T follicular helper cell (primary cell): ENCODE measurements around the gene MYL12B.
"Not testable (repeated sequence)": the region's sequence is repeated elsewhere in the genome, so short reads cannot be mapped to it uniquely, and the experiment has no call there.

Experiments used
- DNase-seq: peaks from one replicate; pipeline ENCODE4 v3.0.0-alpha.2; 2020; ENCODE audit warnings: low read depth
- total RNA-seq, 2 experiments: gene quantifications; one replicate each; lab custom pipeline; 2026; lab: John Stamatoyannopoulos, UW

MYL12B gene
- 299 to 411 reads per million in 2 experiments for total RNA-seq

DNA sequence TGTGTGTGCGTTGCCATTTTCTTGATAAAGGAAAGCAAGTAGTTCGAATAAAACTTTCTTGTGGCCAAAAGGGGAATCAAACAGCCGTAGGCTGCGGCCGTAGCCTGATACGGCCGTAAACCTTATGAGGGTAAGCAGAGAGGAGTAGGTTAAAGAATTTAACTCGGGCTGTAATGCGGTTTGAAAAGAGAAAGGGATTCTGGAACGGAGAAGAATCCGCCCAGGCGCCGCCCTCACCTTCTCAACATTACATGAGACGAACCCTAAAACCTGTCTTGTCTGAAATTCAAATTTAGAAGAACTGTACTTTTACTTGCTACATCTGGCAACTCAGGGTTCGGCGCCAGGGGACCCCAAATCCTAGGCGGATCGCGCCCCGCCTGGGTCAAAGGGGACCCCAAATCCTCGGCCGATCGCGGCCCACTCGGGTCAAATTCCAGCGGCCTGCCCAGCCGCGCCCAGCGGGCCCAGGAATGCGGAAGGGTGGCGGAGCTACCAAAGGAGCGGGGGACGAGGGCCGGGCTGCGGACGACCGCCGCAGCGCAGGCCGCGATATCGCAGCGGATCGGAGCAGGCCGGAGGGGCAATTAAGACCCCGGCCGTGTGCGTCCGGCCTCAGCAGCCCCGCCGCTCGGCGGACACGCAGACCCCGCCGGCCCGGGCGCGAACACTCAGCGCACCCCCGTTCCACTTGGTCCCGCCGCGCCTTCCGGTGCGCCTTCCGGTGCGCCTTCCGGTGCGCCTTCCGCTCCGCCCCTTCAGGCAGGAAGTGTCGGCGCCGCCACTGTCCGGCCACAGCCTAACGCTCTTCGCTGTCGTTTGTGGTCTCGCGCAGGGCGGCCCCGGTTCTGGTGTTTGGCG is at the start of gene MYL12B:
TSS of gene MYL12B (plus strand) at position 761 of the 861 bp plus-strand sequence. CDS start 10,766 bp downstream, outside the sequence.
- peak; percentile 67 for DNase-seq

DNA sequence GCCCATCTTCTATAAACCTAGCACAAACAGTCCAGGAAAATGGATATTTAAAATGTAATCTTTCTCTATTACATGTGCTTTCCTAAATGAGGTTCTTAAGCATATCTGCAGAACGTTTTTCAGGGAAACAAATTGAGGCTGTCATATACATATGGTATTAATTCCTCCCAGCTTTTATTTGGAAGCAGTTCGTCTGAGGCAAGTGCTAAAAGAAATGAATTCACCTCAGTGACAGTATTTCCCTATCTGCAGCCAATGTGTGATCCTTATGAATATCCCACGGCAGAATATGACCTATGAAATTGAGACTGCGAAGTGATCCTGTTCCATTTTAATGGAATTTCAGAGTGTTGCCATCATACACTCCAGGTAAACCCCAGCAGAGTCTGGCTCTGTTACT is 49.3 kb upstream of the MYL12B start:
- DNase-seq = no peak

DNA sequence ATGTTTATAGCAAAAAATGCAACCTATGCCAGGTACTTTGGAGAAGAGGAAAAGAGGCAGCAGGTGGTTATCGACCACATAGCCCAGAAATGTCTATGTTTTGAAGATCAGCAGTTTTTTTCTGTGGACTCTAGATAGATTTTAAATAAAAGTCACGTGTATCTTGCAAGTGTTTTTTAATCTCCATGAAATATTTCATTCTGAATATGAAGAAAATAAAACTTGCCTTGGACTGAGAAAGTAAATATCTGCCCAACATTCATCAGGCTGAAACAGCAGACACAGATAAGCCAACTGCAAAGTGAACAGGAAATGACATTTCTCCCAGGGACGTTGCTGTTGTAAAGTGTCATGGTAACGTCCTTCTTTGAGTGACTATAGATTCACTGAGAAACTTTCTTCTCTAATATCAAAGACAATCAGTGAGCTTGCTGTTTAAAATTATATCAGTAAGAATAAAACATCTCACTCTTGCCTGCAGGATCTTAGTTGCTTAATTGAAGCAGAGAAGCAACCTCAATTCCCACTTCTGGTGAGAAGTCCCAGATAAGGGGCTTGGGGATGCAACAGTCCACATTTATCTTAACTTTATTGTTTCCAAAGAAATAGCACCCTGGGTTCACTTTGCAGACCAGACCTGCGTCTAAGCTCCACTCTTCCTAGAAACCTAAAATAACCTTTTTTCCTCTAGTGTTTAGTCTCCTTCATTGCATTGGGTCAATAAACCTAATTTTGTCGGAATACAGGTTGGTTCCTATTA is 48.5 kb upstream of the MYL12B start:
- no peak for DNase-seq

DNA sequence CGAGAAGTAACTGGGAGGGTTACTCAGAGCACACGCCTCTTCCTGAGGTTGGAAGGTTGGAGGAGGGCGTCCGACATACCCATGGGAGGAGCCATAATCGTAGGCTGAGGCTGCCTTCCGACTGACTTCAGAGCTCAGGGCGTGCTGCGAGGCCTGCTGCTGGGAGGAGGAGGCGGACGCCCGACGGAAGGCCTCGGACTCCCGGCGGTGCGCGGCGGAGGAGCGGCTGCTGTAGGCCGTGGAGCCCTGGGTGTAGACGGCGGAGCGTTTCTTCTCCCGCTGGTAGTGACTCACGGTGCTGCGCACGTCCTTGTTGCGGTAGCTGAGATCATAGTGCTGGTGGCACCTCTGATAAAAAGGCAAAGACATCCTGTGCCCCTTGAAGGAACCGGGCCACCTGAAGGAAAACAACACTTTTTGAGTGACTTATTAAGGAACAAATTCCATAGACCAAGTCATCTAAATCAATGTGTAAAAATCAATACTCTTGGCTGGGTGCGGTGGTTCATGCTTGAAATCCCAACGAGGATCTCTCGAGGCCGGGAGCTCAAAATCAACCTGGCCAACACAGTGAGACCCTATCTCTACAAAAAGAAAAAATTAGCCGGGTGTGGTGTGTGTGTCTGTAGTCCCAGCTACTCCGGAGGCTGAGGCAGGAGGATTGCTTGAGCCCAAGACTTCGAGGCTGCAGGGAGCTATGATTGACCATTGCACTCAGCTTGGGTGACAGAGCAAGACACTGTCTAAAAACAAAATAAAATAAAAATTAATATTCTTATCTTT is 46.9 kb upstream of the MYL12B start:
- no peak for DNase-seq

DNA sequence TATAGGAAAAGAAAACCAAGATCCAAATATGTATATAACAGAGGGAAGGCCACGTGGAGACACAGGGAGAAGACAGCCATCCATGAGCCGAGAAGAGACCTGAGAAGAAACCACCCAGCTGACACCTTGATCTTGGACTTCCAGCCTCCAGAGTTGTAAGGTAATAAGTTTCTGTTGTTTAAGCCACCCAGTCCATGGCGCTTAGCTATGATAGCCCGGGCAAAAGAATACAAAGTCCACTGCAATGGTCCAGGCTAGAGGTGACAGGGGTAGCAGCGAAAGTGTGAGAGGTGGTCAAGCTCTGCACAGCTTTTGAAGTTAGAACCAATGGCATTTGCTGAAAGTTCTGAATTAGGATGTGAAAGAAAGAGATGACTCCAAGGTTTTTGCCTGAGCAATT is 44.9 kb upstream of the MYL12B start:
- DNase-seq = no peak

DNA sequence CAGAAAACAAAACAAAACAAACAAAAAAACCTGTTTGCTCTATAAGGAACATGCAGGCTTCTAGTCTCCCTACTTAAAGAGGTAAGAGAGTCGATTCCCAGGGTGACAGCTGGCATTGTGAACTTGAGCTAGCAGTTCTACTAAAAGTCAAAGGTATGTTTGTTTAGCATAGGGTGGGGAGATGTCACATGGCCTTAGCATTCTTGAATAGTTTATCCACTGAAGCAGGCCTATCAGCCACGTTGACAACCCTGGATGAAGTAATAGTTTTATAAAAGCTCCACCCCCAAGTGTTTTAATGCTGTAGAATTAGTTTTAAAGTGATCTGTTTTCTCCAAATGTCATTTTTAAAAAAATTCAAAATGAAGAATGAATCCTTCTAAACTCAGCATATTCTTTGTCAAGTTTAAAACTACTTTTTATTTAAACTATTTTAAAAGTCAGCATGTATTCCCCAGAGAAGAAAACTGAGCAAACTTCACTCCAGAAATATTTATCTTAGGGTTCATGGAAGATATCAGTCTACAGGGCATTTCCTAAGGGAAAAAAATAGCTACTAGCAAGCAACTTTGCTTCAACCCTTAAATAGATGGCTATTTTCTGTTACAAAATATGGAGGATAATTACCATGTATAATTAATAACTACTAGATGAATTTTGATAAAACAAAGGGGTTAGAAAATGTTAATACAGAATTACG is 43.8 kb upstream of the MYL12B start:
- no peak for DNase-seq

DNA sequence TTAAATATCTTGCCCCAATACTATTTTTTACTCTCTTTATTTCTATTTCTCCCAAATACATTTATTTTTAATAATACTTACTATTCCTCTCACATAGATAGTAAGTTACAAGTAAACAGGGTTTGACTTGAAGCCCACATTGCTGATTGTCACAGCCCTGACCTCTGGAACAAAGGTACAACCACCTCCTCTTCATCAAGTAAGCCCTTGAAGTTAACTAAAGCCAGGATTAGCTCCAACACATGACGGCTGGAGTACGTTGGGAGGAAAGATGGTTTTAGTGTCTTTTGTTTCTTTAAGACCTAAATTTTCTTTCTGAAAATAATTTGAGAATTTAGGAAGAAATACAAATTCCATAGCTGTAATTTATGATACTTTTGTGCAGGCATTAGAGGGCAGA is 43.1 kb upstream of the MYL12B start:
- no peak for DNase-seq

DNA sequence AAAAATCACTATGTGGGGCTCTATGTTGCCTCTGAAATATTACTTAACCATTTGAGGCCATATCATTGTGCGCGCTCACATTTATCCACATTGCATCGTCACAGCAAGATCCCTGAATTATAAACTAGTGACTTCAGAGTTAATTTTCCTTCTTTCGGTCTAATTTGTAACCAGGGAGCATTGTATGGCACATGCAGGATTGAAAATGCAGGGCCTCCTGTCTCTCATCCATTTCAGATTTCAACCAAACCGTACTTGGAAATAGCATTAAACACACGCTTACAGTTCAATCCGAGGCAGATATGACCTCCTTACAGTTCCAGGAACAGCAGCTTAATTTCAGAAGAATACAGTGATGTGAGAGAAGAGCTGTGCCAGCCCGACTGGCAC is 42.7 kb upstream of the MYL12B start:
- no peak for DNase-seq

DNA sequence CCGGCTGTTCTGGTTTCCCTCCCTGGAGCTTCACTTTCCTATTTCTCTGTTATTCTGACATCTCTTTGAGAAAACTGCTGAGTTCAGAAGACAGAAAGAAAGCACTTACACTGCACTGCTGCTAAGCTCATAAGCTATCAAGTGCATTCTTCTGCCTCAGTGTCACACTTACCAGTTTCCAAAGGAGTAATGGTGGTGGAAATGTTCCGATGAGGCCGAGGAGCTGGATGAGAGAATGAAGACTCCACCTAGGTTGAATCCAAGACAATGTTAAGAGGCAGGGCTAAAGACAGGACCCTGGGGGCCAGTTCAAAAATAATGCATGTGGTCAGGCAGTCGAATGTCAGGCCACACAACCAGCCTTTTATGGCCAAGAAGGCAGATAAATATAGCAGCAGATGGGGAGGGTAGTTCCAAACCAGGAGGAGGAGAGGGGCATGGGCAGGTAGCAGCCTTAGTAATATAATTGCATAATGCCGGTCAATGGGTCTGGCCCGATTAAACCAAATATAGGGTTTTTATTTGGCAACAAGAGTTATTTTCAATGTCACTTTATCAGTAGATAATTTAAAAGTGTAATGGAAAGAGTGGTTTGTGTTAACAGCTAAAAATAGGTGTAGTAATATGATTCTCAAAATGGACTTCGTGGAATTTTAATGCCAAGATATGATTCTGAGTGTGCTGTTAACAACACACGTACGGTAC is 42.1 kb upstream of the MYL12B start, which contains the start of gene MYOM1:
TSS of gene MYOM1 (minus strand) at position 338 of the 705 bp plus-strand sequence. CDS start 4,745 bp downstream, outside the sequence.
- no peak for DNase-seq

DNA sequence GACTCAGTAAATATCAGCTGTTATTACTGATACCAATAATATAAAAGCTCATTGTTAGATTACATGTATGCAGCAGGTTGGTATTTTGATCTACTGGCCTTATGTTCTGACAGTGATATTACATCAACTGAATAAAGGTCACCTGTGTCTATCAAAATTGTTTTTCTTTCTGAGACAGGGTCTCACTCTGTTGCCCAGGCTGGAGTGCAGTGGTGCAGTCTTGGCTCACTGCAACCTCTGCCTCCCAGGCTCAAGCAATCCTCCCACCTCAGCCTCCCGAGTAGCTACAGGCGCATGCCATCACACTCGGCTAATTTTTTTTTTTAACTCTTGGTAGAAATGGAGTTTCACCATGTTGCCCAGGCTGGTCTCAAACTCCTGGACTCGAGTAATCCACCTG is 41.1 kb upstream of the MYL12B start:
- not testable (repeated sequence) for DNase-seq

DNA sequence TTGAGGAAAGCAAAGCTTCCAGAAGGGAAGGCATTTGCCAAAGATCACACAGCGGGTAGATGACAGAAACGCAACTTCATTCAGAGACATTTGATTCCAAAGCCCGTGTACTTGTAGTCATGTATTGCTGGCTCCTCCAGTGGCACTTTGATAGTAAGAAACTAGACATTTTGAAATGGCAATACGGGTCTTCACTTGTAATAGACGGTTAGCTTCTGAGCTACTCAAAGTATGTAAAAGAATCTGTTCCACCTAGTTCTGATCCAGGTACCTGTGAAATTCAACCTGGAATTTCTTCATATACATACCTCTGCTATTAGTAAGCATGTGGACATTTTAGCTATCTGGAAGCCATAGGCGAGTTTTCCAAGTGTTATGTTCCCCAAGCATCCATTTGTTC is 40.4 kb upstream of the MYL12B start:
- no peak for DNase-seq

DNA sequence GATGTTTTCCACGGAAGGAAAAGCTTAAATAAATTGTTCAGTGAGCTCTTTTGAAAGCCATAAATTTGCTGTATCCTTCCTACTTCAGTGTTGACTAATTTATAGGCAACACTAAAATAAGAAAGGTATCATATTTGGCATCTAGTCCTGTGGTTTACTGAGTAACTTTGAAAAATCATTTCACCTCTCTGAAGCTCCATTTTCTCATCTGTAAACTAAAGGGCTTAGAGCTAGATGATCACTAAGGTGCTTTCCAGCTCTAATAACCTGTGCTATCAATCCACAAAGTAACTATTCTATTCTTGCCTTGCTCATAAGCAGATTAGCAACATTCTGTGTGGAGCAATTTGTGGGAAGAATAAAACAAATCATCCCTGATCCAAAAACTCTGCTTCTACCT is 38.6 kb upstream of the MYL12B start:
- DNase-seq = no peak

DNA sequence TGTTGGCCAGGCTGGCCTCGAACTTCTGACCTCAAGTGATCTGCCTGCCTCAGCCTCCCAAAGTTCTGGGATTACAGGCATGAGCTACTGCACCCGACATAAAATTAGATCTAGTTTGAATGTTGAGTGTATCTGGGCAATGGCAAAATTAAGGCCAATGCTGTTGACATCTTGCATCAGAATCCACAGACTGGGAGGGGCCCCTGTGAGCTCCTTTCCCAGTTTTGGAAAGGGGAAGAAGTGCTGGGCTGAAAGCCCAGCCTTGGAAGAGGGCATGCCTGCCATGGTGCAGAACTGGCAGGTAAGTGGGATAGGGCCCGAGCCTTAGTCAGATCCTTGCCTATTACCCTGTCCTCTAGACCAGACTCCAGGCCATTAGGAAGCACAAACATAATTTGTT is 37.7 kb upstream of the MYL12B start:
- no peak for DNase-seq

DNA sequence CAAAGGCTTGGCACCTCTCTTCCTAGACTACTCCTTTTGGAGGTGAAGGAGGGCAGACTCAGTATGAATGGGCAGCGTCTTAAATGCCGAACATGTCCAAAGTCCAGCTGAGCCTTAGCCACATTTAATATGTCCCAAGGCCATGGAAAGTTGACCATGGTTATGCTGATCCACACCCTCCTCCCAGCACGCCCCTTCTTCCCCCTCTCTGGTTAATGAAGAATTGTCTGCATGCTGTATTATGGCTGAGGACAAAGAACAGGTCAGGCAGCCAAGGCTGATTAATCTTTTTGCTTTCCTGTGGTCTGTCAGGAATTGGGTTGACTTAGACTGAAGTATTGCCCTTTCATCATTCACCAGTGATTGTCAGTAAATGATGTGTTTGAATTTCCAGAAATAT is 36.3 kb upstream of the MYL12B start:
- no peak for DNase-seq

DNA sequence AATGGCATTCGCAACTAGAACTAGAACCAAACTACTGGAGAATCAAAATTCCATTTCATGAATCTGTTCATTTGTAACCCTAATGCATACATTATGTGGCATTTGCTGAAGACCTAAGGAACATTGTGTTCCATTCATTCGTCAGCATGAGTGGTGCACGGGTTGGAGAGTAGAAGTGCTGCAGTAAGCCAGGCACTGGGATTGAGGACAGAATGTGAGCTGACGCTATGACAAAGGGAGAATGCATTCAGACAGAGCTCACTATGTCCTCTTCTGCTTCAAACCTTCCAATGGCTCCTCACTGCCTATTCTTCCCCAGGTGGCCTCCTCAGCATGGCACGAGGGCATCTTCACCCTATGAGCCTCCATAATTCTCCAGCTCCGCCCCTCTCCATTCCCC is 35.9 kb upstream of the MYL12B start:
- DNase-seq = no peak

DNA sequence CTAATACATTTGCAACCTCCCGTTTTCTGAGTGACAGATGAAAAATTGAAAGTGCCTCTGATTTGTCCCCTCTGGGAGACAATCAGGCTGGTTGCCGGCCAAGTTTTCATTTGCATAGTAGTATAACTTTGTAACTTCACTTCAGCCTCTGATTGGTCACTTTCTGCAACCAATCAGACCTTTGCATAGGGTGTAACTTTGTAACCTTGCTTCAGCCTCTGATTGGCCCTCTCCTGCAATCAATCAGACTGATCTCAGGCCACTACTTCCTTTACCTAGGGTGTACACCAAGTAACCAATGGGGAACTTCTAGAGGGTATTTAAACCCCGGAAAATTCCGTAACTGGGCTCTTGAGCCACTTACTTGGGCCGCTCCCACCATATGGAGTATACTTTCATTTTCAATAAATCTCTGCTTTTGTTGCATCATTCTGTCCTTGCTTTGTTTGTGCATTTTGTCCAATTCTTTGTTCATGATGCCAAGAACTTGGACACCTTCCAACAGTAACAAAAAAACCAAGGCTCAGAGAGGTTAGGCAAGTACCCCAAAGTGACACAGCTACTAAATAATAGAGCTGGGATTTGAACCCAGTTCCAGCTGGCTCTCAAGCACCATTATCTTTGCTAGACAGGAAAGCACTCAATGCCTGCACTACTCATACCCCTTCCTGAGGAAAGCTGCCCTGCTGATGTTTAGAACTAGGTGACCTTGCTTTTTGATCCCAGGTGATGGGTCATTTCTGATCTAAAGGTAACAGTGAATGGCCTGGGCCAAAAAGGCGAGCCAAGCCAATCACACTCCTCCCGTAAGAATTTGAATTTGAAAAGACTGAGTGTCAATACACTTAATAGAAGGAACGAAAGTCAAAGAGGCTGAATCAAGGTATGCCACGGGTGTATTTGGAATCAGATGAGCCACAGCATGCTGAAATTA is 31.3 kb upstream of the MYL12B start:
- DNase-seq = no peak

DNA sequence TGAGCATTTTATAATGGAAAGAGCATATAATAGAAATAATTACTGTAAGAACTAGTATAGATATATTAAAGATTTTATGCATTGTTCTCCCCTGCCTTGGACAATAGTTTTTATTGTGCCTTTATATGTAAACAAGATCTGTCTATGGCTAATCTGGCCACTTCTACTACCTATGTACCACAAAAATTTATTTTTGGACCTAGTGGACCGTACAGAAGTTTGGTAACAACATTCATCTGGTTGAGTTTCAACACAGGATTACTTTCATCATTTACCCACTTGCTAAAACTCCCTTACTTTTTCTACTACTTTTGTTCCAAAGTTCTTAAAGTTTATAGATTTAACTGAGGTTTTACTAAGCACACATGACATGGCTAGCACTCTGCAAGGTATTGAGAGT is 28.9 kb upstream of the MYL12B start:
- no peak for DNase-seq

DNA sequence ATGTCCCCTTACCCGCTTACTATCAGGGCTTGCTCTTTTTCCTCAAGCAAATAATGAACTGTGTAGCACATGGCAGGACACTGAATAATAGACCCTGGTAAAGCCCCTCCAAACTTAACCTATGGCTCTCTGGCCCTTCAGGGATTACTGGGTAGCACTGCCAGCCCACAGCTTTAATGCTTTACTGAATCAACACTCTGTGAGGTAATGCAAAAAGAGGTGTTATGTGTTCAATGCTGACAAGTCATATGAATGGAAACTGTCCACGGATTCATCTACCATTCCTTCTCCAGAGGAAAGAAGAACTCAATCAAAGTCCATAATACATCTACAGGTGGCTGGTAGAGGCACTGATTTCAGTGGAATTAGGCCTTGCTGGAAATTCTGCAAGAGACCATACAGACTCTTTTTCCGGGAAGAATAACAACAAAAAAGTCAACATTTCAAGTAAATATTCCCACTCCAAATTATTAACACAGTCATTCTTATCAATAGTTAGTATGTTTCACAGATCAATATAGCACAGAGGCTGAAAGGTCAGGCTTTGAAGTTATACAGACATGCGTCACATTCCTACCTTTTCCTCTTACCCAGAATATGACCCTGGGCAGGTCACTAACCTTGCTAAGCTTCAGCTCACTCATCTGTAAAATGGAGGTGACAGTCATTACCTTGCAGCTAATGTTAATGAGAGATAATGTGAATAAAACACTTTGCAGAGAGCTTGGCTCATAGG is 28.3 kb upstream of the MYL12B start:
- no peak for DNase-seq

DNA sequence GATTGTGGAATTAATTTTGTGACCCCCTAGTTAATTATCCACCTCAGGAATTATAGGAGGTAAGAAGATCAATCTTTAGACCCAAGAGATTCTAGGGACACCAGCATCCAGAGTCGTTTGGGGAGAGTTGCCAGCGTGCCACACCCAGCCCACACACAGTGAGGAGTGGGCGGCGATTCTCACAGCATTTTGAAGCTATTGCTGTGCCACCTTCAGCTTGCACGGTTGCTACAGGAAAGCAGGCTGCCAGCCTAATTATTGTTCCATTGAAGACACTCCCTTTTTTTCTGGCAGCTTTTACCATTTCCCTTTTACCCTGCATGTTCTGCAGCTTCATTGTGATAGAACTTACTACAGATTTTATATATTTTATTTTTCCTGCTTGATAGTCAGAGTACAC is 27.5 kb upstream of the MYL12B start:
- no peak for DNase-seq
